Pancreas (tissue), 10 donors: Measurements from ENCODE around the gene KCNMA1. TPM values are rescaled to one million over a fixed set of nuclear protein-coding genes. Genes with fewer than 3 reads are reported as not detected.

ENCODE experiments used
- ATAC-seq, 4 donors: fragments of 200-7000 bp; cut with Tn5 transposase; one replicate each; pipeline versions ENCODE4 v1.8.0 to v1.9.1; 2020; ENCODE audit warnings: mild to moderate bottlenecking in 4 of 4, moderate library complexity in 4 of 4
- DNase-seq, 6 donors: peaks; one replicate each; pipeline ENCODE4 v3.0.0-alpha.2; 2020
- FAIRE-seq: peaks from 2 replicates; lab custom pipeline; 2012; peaks lifted over from hg19 to GRCh38; lab: Jason Lieb, UNC
- H3K27ac ChIP-seq, 4 donors: fragments of 200-600 bp; sonication (generic); 1 replicate in 3 of 4; 2 replicates in 1 of 4; pipeline versions ENCODE4 v1.5.0 to v1.8.0; 2020
- H3K27me3 ChIP-seq, 4 donors: fragments of 200-600 bp; one replicate each; pipeline ENCODE4 v1.8.0; 2021
- H3K36me3 ChIP-seq, 3 donors: fragments of 200-600 bp; sonication (generic) in 1 of 3; one replicate each; pipeline versions ENCODE4 v1.5.0 to v1.8.0; 2020 to 2021
- H3K4me1 ChIP-seq, 3 donors: fragments of 200-600 bp; one replicate each; pipeline ENCODE4 v1.8.0; 2021
- H3K4me3 ChIP-seq, 4 donors: fragments of 200-600 bp; sonication (generic) in 2 of 4; one replicate each; pipeline versions ENCODE4 v1.5.0 to v1.8.0; 2020 to 2021
- H3K9me3 ChIP-seq, 4 donors: fragments of 200-600 bp; one replicate each; pipeline ENCODE4 v1.8.0; 2021
- WGBS, 2 donors: extraction: QIAGEN DNeasy Blood & Tissue Kit; methylation state at CpG; one replicate each; pipeline ENCODE4 v1.1.7; 2013; 5-methylcytosine and 5-hydroxymethylcytosine counted together
- intact Hi-C, 3 donors: fragments of 100-400 bp; cut with DNase I; formaldehyde crosslinking; loops; one replicate each; pipeline versions ENCODE4 v1.11.1 to v1.14.2; 2022
- polyA plus RNA-seq, 2 donors: library from polyadenylated mRNA; stranded (reverse); fragments of 200-250 nt; gene quantifications; one replicate each; pipeline ENCODE4 v1.2.3, GENCODE V29; 2013
- total RNA-seq, 6 donors: library from RNA; stranded (reverse); fragmentation: NEBNext Ultra II Directional in 4 of 6; extraction: Animal tissue kit (Norgen Biotek cat#: 25700) in 4 of 6; gene quantifications; one replicate each; pipeline versions ENCODE4 v1.2.1 to v1.2.4, GENCODE V29; 2021 to 2023
- TF ChIP-seq, protein P1 (sequence below), 4 donors: fragments of 200-600 bp; sonication (generic) in 3 of 4; IDR thresholded peaks; one replicate each; pipeline versions ENCODE4 v1.5.0 to v1.8.0; 2021; ENCODE audit warnings: antibody characterized with exemption in 4 of 4
- donor health status: healthy with polysubstance abuse.
- donor health status: DM: no; HTN: no; CAD: no; lungs with moderate emphysema.
- donor health status: DM: no; HTN: no; CAD: no.
- donor health status: control.
- donor health status: control.
- donor health status: Bipolar disorder and iron deficiency.
- donor health status: DM: yes; HTN: yes; CAD: no.
- donor health status: DM: no; HTN: no; CAD: no.
- donor health status: DM: no; HTN: no; CAD: no.
- donor health status: DM: yes; HTN: yes; CAD: no.

Gene KCNMA1
- total and polyA plus RNA-seq, 8 donors = 3.5 to 19.4 (median 9.3) TPM

DNA sequence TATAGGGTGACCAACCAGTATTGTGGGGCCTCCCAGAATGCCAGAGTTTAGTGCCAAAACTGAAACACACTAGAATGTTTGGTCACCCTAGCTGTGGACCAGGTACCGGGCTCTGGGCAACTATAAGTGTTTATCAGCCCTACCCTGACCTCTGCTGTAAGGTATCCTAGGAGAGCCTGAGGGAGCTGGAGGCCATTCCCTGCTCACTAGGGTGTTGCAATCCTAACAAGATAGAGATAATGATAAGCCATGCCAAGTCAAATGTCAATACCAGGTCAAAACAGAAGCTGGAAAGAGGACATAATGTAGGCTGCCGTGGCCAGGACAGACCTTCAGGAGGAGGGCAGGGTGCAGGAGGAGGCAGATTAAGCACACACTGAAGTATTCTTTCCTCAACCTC lies 151.8 kb downstream of the KCNMA1 start:
- whole genome bisulfite sequencing, 2 donors = 56 to 64% methylated on average over 2 of the region's 2 CpGs
- no peak overlapping the region for H3K4me3 ChIP-seq
- H3K4me1 ChIP-seq = peaks cover 11 to 15% (median 14%) of the 10 kb centered on the region in 3 donors
- no peaks in the 10 kb centered on the region for H3K27me3 ChIP-seq
- no peaks in the 10 kb centered on the region for H3K9me3 ChIP-seq
- DNase-seq (no peak), ATAC-seq (peak in 2 of 4 donors; percentile 35 to 65), FAIRE-seq (no peak)
- H3K36me3 ChIP-seq = no peaks in the 10 kb centered on the region
- TF ChIP-seq, protein P1, sequence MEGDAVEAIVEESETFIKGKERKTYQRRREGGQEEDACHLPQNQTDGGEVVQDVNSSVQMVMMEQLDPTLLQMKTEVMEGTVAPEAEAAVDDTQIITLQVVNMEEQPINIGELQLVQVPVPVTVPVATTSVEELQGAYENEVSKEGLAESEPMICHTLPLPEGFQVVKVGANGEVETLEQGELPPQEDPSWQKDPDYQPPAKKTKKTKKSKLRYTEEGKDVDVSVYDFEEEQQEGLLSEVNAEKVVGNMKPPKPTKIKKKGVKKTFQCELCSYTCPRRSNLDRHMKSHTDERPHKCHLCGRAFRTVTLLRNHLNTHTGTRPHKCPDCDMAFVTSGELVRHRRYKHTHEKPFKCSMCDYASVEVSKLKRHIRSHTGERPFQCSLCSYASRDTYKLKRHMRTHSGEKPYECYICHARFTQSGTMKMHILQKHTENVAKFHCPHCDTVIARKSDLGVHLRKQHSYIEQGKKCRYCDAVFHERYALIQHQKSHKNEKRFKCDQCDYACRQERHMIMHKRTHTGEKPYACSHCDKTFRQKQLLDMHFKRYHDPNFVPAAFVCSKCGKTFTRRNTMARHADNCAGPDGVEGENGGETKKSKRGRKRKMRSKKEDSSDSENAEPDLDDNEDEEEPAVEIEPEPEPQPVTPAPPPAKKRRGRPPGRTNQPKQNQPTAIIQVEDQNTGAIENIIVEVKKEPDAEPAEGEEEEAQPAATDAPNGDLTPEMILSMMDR (IDR thresholded peaks at IDR 0.05) = no peak
- no peak overlapping the region for H3K27ac ChIP-seq
- intact Hi-C loops = no loop called here

DNA sequence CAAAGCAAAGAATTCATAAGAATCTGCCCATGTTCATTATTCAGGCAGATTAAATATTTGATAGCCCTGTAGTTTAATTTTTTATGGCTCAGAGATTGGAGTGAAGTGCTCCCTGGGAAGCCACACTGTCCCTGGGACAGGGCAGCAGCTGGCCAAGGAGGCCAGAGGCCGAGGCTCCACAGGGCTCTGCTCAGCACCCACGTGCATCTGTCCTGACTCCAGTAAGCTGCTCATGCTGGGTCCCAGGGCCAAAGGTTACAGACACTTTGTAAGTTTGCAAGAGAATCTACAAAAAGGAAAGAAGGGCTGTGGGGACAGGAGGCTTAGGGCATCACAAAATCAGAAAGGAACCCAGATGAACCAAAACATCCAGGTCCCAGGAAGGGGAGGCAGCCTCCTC lies 155.5 kb downstream of the KCNMA1 start:
- FAIRE-seq (no peak), DNase-seq (no peak), ATAC-seq (no peak)
- Histone ChIP-seq H3K4me3 (no peak overlapping the region), H3K27ac (no peak overlapping the region), H3K4me1 (peaks cover 0 to 7% (median 6%) of the 10 kb centered on the region in 3 donors), H3K9me3 (no peaks in the 10 kb centered on the region), H3K36me3 (no peaks in the 10 kb centered on the region), H3K27me3 (no peaks in the 10 kb centered on the region)
- intact Hi-C loops = no loop called here
- TF ChIP-seq, protein P1 (IDR thresholded peaks at IDR 0.05) = no peak
- 74 to 78% methylated on average over 2 of the region's 2 CpGs for WGBS, 2 donors

DNA sequence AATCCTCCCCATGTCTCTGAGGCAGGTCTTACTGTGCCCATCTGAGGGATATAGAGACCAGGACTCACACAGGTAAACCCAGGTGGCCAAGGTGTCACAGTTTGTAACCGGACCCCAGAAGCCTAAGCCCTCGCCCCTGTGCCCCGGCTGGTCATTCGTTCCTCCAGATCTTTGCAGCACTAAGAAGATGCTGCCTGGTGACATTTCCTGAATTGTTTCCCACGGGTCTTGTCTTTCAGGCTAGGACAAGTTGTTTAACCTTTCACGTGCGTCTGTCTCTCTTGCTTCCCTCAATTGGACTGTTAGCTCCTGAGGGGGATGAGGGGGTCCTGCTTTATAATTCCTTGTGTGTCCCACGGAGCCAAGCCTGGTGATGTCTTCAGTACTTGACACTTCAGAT lies 158.0 kb downstream of the KCNMA1 start:
- TF ChIP-seq, protein P1 (IDR thresholded peaks at IDR 0.05) = no peak
- WGBS, 2 donors = 54 to 59% methylated on average over 8 of the region's 8 CpGs
- FAIRE-seq (no peak), DNase-seq (no peak), ATAC-seq (no peak)
- Histone ChIP-seq H3K36me3 (no peaks in the 10 kb centered on the region), H3K27me3 (no peaks in the 10 kb centered on the region), H3K9me3 (no peaks in the 10 kb centered on the region), H3K27ac (no peak overlapping the region), H3K4me3 (no peak overlapping the region), H3K4me1 (peaks cover 0 to 7% (median 6%) of the 10 kb centered on the region in 3 donors)
- intact Hi-C loops = no loop called here

DNA sequence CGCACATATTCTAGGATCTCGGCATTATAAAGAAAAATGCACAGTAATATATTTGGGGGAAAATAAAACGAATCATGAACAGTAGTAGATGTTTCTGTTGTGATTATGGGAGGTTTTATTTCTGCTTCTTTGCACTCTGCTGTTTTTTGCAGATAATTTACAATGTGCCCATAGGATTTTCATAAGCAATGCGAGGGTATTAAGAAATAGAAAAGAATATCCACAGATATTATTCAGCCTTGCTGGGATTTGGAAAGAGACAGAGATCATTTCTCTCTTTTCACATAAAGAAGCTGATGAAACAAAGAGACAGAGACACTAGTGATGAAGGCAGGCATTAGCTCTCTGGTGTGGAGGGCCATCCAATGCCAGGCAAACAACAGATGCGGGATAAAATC lies 158.6 kb downstream of the KCNMA1 start:
- ATAC-seq (no peak), DNase-seq (no peak), FAIRE-seq (no peak)
- Histone ChIP-seq H3K27me3 (no peaks in the 10 kb centered on the region), H3K36me3 (no peaks in the 10 kb centered on the region), H3K9me3 (no peaks in the 10 kb centered on the region), H3K27ac (no peak overlapping the region), H3K4me1 (peaks cover 0 to 7% (median 6%) of the 10 kb centered on the region in 3 donors), H3K4me3 (no peak overlapping the region)
- TF ChIP-seq, protein P1 (IDR thresholded peaks at IDR 0.05) = no peak
- WGBS, 2 donors = 65 to 72% methylated on average over 5 of the region's 5 CpGs
- intact Hi-C loops = no loop called here

DNA sequence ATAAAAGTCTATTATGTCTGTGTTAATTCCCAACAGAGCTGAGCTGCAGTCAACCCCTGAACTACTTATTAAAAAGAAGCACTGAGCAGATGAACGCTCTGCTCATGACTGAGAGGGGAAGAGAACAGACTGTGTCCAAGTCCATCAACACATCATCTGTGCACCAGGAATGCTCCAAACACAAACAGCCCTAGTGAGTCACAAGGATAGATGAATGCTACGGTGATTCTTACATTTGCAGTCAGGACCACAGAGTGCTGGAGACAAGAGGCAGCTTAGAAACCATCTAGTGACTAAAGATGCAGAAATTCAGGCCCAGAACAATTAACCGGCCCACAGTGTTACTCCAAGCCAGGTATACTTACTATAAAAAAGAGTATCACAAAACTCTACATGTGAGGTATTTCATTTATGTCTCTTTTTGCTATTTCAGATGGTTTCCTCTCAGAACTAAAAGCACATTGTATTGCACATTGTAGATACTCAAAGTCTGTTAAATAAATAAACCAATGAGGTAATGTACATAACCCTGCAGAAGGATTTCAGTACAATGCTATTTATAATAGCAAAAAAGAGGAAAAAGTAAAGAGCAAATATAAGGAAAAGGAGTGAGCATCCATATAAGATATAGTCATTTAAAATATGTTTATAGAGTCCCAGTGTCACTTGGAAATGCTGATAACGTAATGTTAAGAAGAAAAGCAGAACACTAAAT lies 159.2 kb downstream of the KCNMA1 start:
- no peak for DNase-seq
- no peaks in the 10 kb centered on the region for H3K27me3 ChIP-seq
- FAIRE-seq = no peak
- TF ChIP-seq, protein P1 (IDR thresholded peaks at IDR 0.05) = no peak
- H3K36me3 ChIP-seq = no peaks in the 10 kb centered on the region
- no peak overlapping the region for H3K27ac ChIP-seq
- peaks cover 0 to 7% (median 6%) of the 10 kb centered on the region in 3 donors for H3K4me1 ChIP-seq
- peak in 1 of 4 donors; percentile 16 for ATAC-seq
- WGBS, 2 donors = 87 to 89% methylated on average over 4 of the region's 4 CpGs
- intact Hi-C loops = no loop called here
- H3K9me3 ChIP-seq = no peaks in the 10 kb centered on the region
- no peak overlapping the region for H3K4me3 ChIP-seq
